HepG2 (cell line): ENCODE results near the gene LZTR1. TPM values are rescaled to one million over a fixed set of nuclear protein-coding genes. Genes with fewer than 3 reads are reported as not detected.

Experiments
- CBFB ChIP-seq: sonication (generic); formaldehyde crosslinking; IDR thresholded peaks from 2 replicates; pipeline ENCODE4 v1.4.0; 2020; ENCODE audit warnings: missing genetic modification reagents
- KLF13 ChIP-seq: sonication (generic); formaldehyde crosslinking; IDR thresholded peaks from 2 replicates; pipeline ENCODE4 v1.4.0; 2020; ENCODE audit warnings: mild to moderate bottlenecking, missing genetic modification reagents
- NFRKB ChIP-seq: fragments of 450-650 bp; IDR thresholded peaks from 2 replicates; pipeline ENCODE4 v1.6.1; 2017
- NPAS2 ChIP-seq: sonication (generic); formaldehyde crosslinking; IDR thresholded peaks from 2 replicates; pipeline ENCODE4 v1.8.0; 2022; ENCODE audit warnings: mild to moderate bottlenecking, missing genetic modification reagents, borderline replicate concordance
- ZNF407 ChIP-seq: sonication (generic); formaldehyde crosslinking; IDR thresholded peaks from one replicate; pipeline ENCODE4 v1.5.1; 2020; ENCODE audit warnings: mild to moderate bottlenecking, missing genetic modification reagents; ENCODE audit errors: not compliant biosample characterization
- ZNF710 ChIP-seq: sonication (generic); formaldehyde crosslinking; IDR thresholded peaks from 2 replicates; pipeline ENCODE4 v1.5.0; 2020; ENCODE audit warnings: mild to moderate bottlenecking, missing genetic modification reagents, borderline replicate concordance
- ZSCAN30 ChIP-seq: sonication (generic); formaldehyde crosslinking; IDR thresholded peaks from 2 replicates; pipeline ENCODE4 v1.5.0; 2020; ENCODE audit warnings: mild to moderate bottlenecking, missing genetic modification reagents
- polyA plus RNA-seq, 8 experiments: library from polyadenylated mRNA; depleted of rRNA in 3 of 8; stranded (reverse) in 7 of 8; unstranded in 1 of 8; fragments of >200 nt; fragmentation: Illumina TruSeq in 4 of 8; extraction: Trizol in 4 of 8; gene quantifications; 2 replicates each; pipeline versions ENCODE4 v1.2.1 to v1.2.3, GENCODE V29; 2011 to 2016; ENCODE audit warnings: low read depth in 4 of 8, missing spikeins in 1 of 8, mixed read lengths in 1 of 8; ENCODE audit not compliant: insufficient read depth in 1 of 8
- total RNA-seq, 5 experiments: library from RNA; depleted of rRNA; stranded (reverse); fragments of >200 nt; fragmentation: Illumina TruSeq; extraction: Trizol; gene quantifications; 2 replicates each; pipeline ENCODE4 v1.2.3, GENCODE V29; 2016; ENCODE audit warnings: low read depth in 1 of 5

The LZTR1 gene
- total and polyA plus RNA-seq, 2 of the 13 experiments (the other 11 are each of a cell fraction or from before 2014, with no cell fraction given): 21.8 to 22.4 TPM

GRCh38 chr22:21032868-21033688 is 51.0 kb downstream of the LZTR1 start (continued):
- TF ChIP-seq CBFB: no peak
- no peak for TF ChIP-seq ZNF710 (CRISPR knock-in tag)
- no peak for TF ChIP-seq ZNF407 (CRISPR knock-in tag)
- no peak for TF ChIP-seq KLF13
- no peak for TF ChIP-seq NFRKB
- no peak for TF ChIP-seq ZSCAN30
- no peak for TF ChIP-seq NPAS2
